ENCODE measurements around the gene ANO1.

The ANO1 gene

GRCh38 chr11:70054004-70054403 is 24.1 kb upstream of the ANO1 start:
- DNase-seq (ENCODE audit: low read depth): no peak

GRCh38 chr11:70055444-70055843 is 22.7 kb upstream of the ANO1 start:
- DNase-seq (ENCODE audit: low read depth): no peak

GRCh38 chr11:70057080-70057479 is 21.0 kb upstream of the ANO1 start:
- DNase-seq (ENCODE audit: low read depth): no peak

GRCh38 chr11:70059971-70060370 is 18.1 kb upstream of the ANO1 start:
- no peak for DNase-seq (ENCODE audit: low read depth)

GRCh38 chr11:70060611-70061293 is 17.4 kb upstream of the ANO1 start:
- DNase-seq (ENCODE audit: low read depth): no peak

- no peak for DNase-seq (ENCODE audit: low read depth)
Measured at GRCh38 chr11:70061734-70062133, 16.4 kb upstream of the ANO1 start.

- no peak for DNase-seq (ENCODE audit: low read depth)
Measured at GRCh38 chr11:70063121-70063520, 15.0 kb upstream of the ANO1 start.

GRCh38 chr11:70063555-70063954 is 14.6 kb upstream of the ANO1 start:
- no peak for DNase-seq (ENCODE audit: low read depth)

GRCh38 chr11:70064008-70064725 is 13.9 kb upstream of the ANO1 start:
- DNase-seq (ENCODE audit: low read depth): no peak

GRCh38 chr11:70064726-70065317 is 13.3 kb upstream of the ANO1 start:
- no peak for DNase-seq (ENCODE audit: low read depth)

GRCh38 chr11:70065318-70066135 is 12.6 kb upstream of the ANO1 start:
- no peak for DNase-seq (ENCODE audit: low read depth)

GRCh38 chr11:70066136-70066520 is 12.0 kb upstream of the ANO1 start:
- DNase-seq (ENCODE audit: low read depth): no peak

- no peak for DNase-seq (ENCODE audit: low read depth)
Measured at GRCh38 chr11:70066628-70067027, 11.5 kb upstream of the ANO1 start.

GRCh38 chr11:70067036-70067435 is 11.1 kb upstream of the ANO1 start:
- DNase-seq (ENCODE audit: low read depth): no peak

GRCh38 chr11:70067591-70068341 is 10.4 kb upstream of the ANO1 start:
- DNase-seq (ENCODE audit: low read depth): no peak

GRCh38 chr11:70068345-70068744 is 9.8 kb upstream of the ANO1 start:
- no peak for DNase-seq (ENCODE audit: low read depth)

GRCh38 chr11:70068950-70069349 is 9.2 kb upstream of the ANO1 start:
- DNase-seq (ENCODE audit: low read depth): no peak

- DNase-seq (ENCODE audit: low read depth): no peak
Measured at GRCh38 chr11:70070706-70071105, 7.4 kb upstream of the ANO1 start.

GRCh38 chr11:70071996-70072395 is 6.1 kb upstream of the ANO1 start:
- DNase-seq (ENCODE audit: low read depth): no peak

- no peak for DNase-seq (ENCODE audit: low read depth)
Measured at GRCh38 chr11:70072461-70072860, 5.7 kb upstream of the ANO1 start.

- DNase-seq (ENCODE audit: low read depth): no peak
Measured at GRCh38 chr11:70072861-70073755, 5.0 kb upstream of the ANO1 start.
